Mesenchymal stem cell (in vitro differentiated cells and primary cell): ENCODE results near the gene FOSL2.

Experiments used
- DNase-seq: peaks from one replicate; pipeline ENCODE4 v3.0.0-alpha.2; 2013
- H2AFZ ChIP-seq: one replicate; pipeline ENCODE4 v1.6.1; 2013; ENCODE audit warnings: low read depth, mild to moderate bottlenecking, control low read depth, inconsistent platforms, low read length, moderate library complexity
- H2AK5ac ChIP-seq: 2 replicates; pipeline ENCODE4 v1.6.1; 2013; ENCODE audit warnings: low read length, moderate library complexity, mild to moderate bottlenecking, inconsistent platforms; ENCODE audit not compliant: severe bottlenecking
- H2BK120ac ChIP-seq: one replicate; pipeline ENCODE4 v1.6.1; 2013; ENCODE audit warnings: low read depth, mild to moderate bottlenecking, inconsistent platforms, low read length, moderate library complexity
- H2BK12ac ChIP-seq, 2 experiments: one replicate each; pipeline ENCODE4 v1.6.1; 2013; ENCODE audit warnings: inconsistent platforms in 2 of 2, low read length in 2 of 2, mild to moderate bottlenecking in 2 of 2, moderate library complexity in 2 of 2, control low read depth in 1 of 2
- H2BK15ac ChIP-seq: one replicate; pipeline ENCODE4 v1.6.1; 2013; ENCODE audit warnings: mild to moderate bottlenecking, low read depth, inconsistent platforms; ENCODE audit not compliant: poor library complexity, severe bottlenecking
- H2BK5ac ChIP-seq: 2 replicates; pipeline ENCODE4 v1.6.1; 2013; ENCODE audit warnings: low read depth, mild to moderate bottlenecking, low read length, control low read depth, inconsistent platforms; ENCODE audit not compliant: poor library complexity, severe bottlenecking
- H3K14ac ChIP-seq, 2 experiments: one replicate each; pipeline ENCODE4 v1.6.1; 2013; ENCODE audit warnings: inconsistent platforms in 2 of 2, low read length in 2 of 2, control low read depth in 1 of 2, mild to moderate bottlenecking in 1 of 2, moderate library complexity in 1 of 2
- H3K18ac ChIP-seq, 2 experiments: one replicate each; pipeline ENCODE4 v1.6.1; 2013; ENCODE audit warnings: inconsistent platforms in 2 of 2, low read length in 2 of 2, control low read depth in 1 of 2, low read depth in 1 of 2, mild to moderate bottlenecking in 1 of 2
- H3K23ac ChIP-seq, 2 experiments: one replicate each; pipeline ENCODE4 v1.6.1; 2013; ENCODE audit warnings: inconsistent platforms in 2 of 2, low read length in 2 of 2, mild to moderate bottlenecking in 2 of 2, moderate library complexity in 2 of 2, control low read depth in 1 of 2
- H3K27ac ChIP-seq: 2 replicates; pipeline ENCODE4 v1.5.1; 2013; ENCODE audit warnings: mild to moderate bottlenecking, moderate library complexity, low read length, control low read depth, inconsistent platforms; ENCODE audit not compliant: poor library complexity, severe bottlenecking
- H3K27me3 ChIP-seq, 2 experiments: 2 replicates each; pipeline versions ENCODE4 v1.6.1 to v1.7.0; 2013; ENCODE audit warnings: low read length in 2 of 2, mild to moderate bottlenecking in 2 of 2, moderate library complexity in 2 of 2, control low read depth in 1 of 2, inconsistent platforms in 1 of 2; ENCODE audit not compliant: control insufficient read depth in 1 of 2, insufficient read depth in 1 of 2
- H3K36me3 ChIP-seq, 2 experiments: 2 replicates each; pipeline versions ENCODE4 v1.6.1 to v1.7.0; 2013; ENCODE audit warnings: low read length in 2 of 2, control low read depth in 1 of 2, inconsistent platforms in 1 of 2, low read depth in 1 of 2, mild to moderate bottlenecking in 1 of 2; ENCODE audit not compliant: insufficient read depth in 2 of 2, control insufficient read depth in 1 of 2
- H3K4ac ChIP-seq, 2 experiments: one replicate each; pipeline ENCODE4 v1.6.1; 2013; ENCODE audit warnings: inconsistent platforms in 2 of 2, low read length in 2 of 2, mild to moderate bottlenecking in 2 of 2, moderate library complexity in 2 of 2, control low read depth in 1 of 2, low read depth in 1 of 2
- H3K4me1 ChIP-seq: 2 replicates; pipeline ENCODE4 v1.6.1; 2013; ENCODE audit warnings: low read depth, low read length, control low read depth; ENCODE audit not compliant: control insufficient read depth, insufficient read depth
- H3K4me2 ChIP-seq: 2 replicates; pipeline ENCODE4 v1.6.1; 2013; ENCODE audit warnings: low read length, mild to moderate bottlenecking, inconsistent platforms; ENCODE audit not compliant: poor library complexity, severe bottlenecking
- H3K4me3 ChIP-seq, 2 experiments: 2 replicates each; pipeline versions ENCODE4 v1.5.1 to v1.7.0; 2013; ENCODE audit warnings: low read length in 2 of 2, mild to moderate bottlenecking in 2 of 2, control low read depth in 1 of 2, low read depth in 1 of 2; ENCODE audit not compliant: insufficient read depth in 1 of 2
- H3K79me1 ChIP-seq: replicated peaks from 2 replicates; pipeline ENCODE4 v1.6.1; 2013; ENCODE audit warnings: mild to moderate bottlenecking, control low read depth, low read length, inconsistent platforms; ENCODE audit not compliant: poor library complexity, severe bottlenecking
- H3K9ac ChIP-seq: 2 replicates; pipeline ENCODE4 v1.7.0; 2013; ENCODE audit warnings: mild to moderate bottlenecking, low read length, moderate library complexity
- H3K9me3 ChIP-seq: 2 replicates; pipeline ENCODE4 v1.7.0; 2013; ENCODE audit warnings: mild to moderate bottlenecking, low read length; ENCODE audit not compliant: control insufficient read depth
- H4K8ac ChIP-seq: one replicate; pipeline ENCODE4 v1.6.1; 2013; ENCODE audit warnings: inconsistent platforms, mild to moderate bottlenecking, low read length, moderate library complexity
- H4K91ac ChIP-seq: one replicate; pipeline ENCODE4 v1.6.1; 2013; ENCODE audit warnings: mild to moderate bottlenecking, low read length, inconsistent platforms
- WGBS: methylation state at CpG from one replicate; pipeline ENCODE4 v1.1.7; 2013; ENCODE audit warnings: mixed read lengths; 5-methylcytosine and 5-hydroxymethylcytosine counted together

Gene FOSL2

GRCh38 chr2:28431741-28432140 is 39.1 kb downstream of the FOSL2 start:
- Histone ChIP-seq H3K4me2 (no peak overlapping the region), H3K79me1 (no peaks in the 10 kb centered on the region), H3K27ac (no peak overlapping the region), H4K91ac (no peak overlapping the region), H3K14ac (no peak overlapping the region), H3K27me3 (no peaks in the 10 kb centered on the region), H3K23ac (no peak overlapping the region), H3K4ac (no peak overlapping the region), H3K4me3 (no peak overlapping the region), H3K9ac (no peak overlapping the region), H2BK12ac (no peak overlapping the region), H3K9me3 (peaks cover 11% of the 10 kb centered on the region), H3K18ac (no peak overlapping the region), H2BK120ac (no peak overlapping the region), H2AK5ac (no peak overlapping the region), H3K4me1 (peaks cover 9% of the 10 kb centered on the region), H3K36me3 (no peaks in the 10 kb centered on the region), H2BK5ac (no peak overlapping the region), H2BK15ac (no peak overlapping the region), H2AFZ (no peak overlapping the region), H4K8ac (no peak overlapping the region)
- no peak for DNase-seq
- WGBS, result 88% methylated on average over 4 of the region's 4 CpGs

DNA sequence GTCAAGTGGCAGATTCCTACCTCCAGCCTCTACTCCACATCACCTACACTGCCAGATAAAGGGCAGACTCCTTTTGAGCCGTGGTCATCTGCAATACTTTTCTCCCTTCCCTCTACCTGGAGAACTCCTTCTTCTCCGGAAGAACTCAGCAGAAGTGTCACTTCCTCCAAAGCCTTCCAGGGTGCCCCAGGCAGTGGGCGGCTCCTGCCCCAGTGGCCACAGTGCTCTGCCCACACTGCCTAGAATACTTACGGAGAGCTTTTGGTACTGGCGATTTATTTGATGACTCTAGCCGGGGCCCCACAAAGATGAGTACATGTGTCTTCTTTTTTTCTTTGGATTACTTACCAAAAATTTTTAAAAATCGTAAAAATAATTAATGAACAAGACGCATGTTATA is 39.7 kb downstream of the FOSL2 start:
- no peak overlapping the region for H3K18ac ChIP-seq
- peaks cover 15% of the 10 kb centered on the region for H3K4me1 ChIP-seq
- H4K8ac ChIP-seq, result no peak overlapping the region
- no peak overlapping the region for H3K4me3 ChIP-seq
- H2AFZ ChIP-seq, result no peak overlapping the region
- H2AK5ac ChIP-seq, result no peak overlapping the region
- H3K79me1 ChIP-seq, result no peaks in the 10 kb centered on the region
- H2BK5ac ChIP-seq, result no peak overlapping the region
- H3K27me3 ChIP-seq, result no peaks in the 10 kb centered on the region
- no peak overlapping the region for H4K91ac ChIP-seq
- H3K23ac ChIP-seq, result no peak overlapping the region
- no peak overlapping the region for H3K9ac ChIP-seq
- H3K36me3 ChIP-seq, result no peaks in the 10 kb centered on the region
- H3K4ac ChIP-seq, result no peak overlapping the region
- DNase-seq, result no peak
- H3K9me3 ChIP-seq, result peaks cover 11% of the 10 kb centered on the region
- no peak overlapping the region for H2BK15ac ChIP-seq
- H2BK120ac ChIP-seq, result no peak overlapping the region
- H3K4me2 ChIP-seq, result no peak overlapping the region
- no peak overlapping the region for H2BK12ac ChIP-seq
- no peak overlapping the region for H3K27ac ChIP-seq
- no peak overlapping the region for H3K14ac ChIP-seq
- WGBS, result 92% methylated on average over 5 of the region's 8 CpGs

- no peaks in the 10 kb centered on the region for H3K27me3 ChIP-seq
- no peak overlapping the region for H2BK120ac ChIP-seq
- H3K79me1 ChIP-seq, result no peaks in the 10 kb centered on the region
- H3K14ac ChIP-seq, result no peak overlapping the region
- no peaks in the 10 kb centered on the region for H3K36me3 ChIP-seq
- H2AFZ ChIP-seq, result no peak overlapping the region
- no peak overlapping the region for H3K4ac ChIP-seq
- 100% methylated on average over 1 of the region's 2 CpGs for WGBS
- peaks cover 18% of the 10 kb centered on the region for H3K4me1 ChIP-seq
- H3K4me3 ChIP-seq, result no peak overlapping the region
- H3K18ac ChIP-seq, result no peak overlapping the region
- H2AK5ac ChIP-seq, result no peak overlapping the region
- H4K8ac ChIP-seq, result no peak overlapping the region
- no peak overlapping the region for H4K91ac ChIP-seq
- no peak overlapping the region for H2BK5ac ChIP-seq
- H3K9ac ChIP-seq, result no peak overlapping the region
- no peak for DNase-seq
- H3K9me3 ChIP-seq, result peaks cover 11% of the 10 kb centered on the region
- H2BK15ac ChIP-seq, result no peak overlapping the region
- H3K4me2 ChIP-seq, result no peak overlapping the region
- H3K23ac ChIP-seq, result no peak overlapping the region
- no peak overlapping the region for H2BK12ac ChIP-seq
- H3K27ac ChIP-seq, result no peak overlapping the region
Observed at GRCh38 chr2:28433215-28433614, 40.6 kb downstream of the FOSL2 start.

DNA sequence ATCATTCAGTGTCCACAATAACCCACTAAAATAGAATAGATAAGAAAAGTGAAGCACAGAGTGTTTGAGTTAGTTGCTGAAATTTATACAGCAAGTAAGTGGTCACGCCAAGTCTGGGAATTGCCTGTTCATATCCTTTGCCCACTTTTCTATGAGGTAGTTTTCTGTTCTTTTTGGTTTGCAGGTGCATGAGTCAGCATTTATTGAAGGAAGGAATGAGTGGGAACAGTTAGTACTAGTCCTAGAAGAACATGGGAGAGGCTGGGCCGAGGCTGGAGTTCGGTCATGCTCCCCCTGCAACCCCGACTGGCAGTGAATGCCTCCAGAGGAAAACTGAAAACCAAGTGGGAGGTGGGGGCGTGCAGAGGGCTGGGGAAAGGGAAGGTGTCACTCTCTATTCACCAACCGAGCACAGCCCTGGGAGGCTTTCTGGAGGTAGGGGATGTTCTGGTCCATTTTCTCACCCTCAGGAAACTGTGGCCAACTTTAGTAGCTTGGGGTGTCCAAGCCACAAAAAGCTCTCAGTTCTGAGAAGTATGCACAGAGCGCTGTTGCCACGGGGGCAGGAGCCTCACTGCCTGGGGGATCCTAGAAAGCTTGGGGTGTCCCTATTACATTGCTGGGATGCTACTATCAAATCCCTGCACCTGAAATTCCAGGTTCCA is 41.4 kb downstream of the FOSL2 start:
- H4K91ac ChIP-seq, result no peak overlapping the region
- no peak overlapping the region for H4K8ac ChIP-seq
- DNase-seq, result no peak
- H3K4me2 ChIP-seq, result no peak overlapping the region
- H3K4ac ChIP-seq, result no peak overlapping the region
- no peak overlapping the region for H2BK5ac ChIP-seq
- no peak overlapping the region for H3K4me3 ChIP-seq
- H3K9ac ChIP-seq, result no peak overlapping the region
- peaks cover 11% of the 10 kb centered on the region for H3K9me3 ChIP-seq
- no peaks in the 10 kb centered on the region for H3K79me1 ChIP-seq
- no peak overlapping the region for H2BK12ac ChIP-seq
- H2AFZ ChIP-seq, result no peak overlapping the region
- WGBS, result 94% methylated on average over 8 of the region's 8 CpGs
- H2BK120ac ChIP-seq, result no peak overlapping the region
- no peak overlapping the region for H3K14ac ChIP-seq
- H2BK15ac ChIP-seq, result no peak overlapping the region
- no peaks in the 10 kb centered on the region for H3K27me3 ChIP-seq
- H2AK5ac ChIP-seq, result no peak overlapping the region
- no peak overlapping the region for H3K18ac ChIP-seq
- no peak overlapping the region for H3K27ac ChIP-seq
- peaks cover 18% of the 10 kb centered on the region for H3K4me1 ChIP-seq
- H3K36me3 ChIP-seq, result no peaks in the 10 kb centered on the region
- no peak overlapping the region for H3K23ac ChIP-seq
